CD1c-positive myeloid dendritic cell (primary cell): ENCODE results near the gene PAQR9.
A peak's percentile ranks its signal among the peaks of the same experiment; 100 is the strongest.

Experiments
- DNase-seq: peaks from one replicate; pipeline ENCODE4 v3.0.0-alpha.2; 2016; ENCODE audit errors: extremely low spot score

PAQR9 gene

DNA sequence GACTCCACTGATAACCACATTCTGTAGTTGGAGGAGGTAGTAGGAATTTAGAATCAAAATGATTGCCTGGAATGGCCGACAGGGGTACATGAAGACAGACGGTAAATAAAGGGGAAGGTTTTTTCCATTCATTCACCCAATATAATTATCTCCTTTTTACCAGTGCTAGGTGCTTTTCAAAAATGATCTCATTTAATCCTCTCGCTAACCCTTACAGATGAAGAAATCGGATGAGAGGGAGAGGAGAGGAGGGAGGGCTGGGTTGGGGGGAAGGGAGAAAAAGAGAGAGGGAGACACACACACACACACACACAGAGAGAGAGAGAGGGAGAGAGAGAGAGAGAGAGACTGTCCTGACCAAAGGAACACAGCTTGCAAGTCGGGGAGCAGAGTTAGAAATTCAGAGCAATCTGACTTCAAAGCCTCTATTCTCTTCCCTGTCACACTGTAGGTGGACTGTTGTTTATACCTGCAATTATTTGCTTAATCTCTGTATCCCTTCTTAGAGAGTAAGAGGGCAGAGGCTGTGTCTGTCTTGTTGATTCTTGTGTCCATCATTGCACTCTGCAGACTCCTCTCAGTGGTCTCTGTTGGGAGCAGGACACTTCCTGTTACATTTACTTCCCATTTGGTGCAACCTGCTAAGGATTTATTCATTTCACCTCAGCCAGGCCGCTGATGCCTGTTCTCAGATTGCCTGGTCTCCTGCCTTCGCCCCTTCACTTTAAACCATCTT, 18.7 kb upstream of the PAQR9 start:
- DNase-seq, result no peak

- peak; percentile 27 for DNase-seq
Measured at GRCh38 chr3:142981108-142981507, 17.6 kb upstream of the PAQR9 start.

DNA sequence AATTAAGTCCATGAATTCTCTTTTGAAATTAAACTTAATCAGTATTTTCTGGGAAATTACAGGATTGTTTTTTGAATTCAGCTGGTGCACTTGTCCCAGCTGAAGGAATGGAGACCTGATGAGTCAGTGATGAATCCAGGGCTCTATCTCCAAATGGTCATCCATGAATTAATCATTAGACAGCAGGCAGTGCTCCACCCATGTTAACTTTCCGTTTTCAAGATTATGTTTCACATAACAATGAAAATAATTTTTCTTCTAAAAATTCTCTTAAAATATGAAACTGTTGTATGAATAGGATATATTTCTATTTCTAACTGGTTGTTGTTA, 13.9 kb upstream of the PAQR9 start:
- DNase-seq, result no peak

GRCh38 chr3:142976621-142977398, 13.3 kb upstream of the PAQR9 start:
- peak; percentile 63 for DNase-seq

DNA sequence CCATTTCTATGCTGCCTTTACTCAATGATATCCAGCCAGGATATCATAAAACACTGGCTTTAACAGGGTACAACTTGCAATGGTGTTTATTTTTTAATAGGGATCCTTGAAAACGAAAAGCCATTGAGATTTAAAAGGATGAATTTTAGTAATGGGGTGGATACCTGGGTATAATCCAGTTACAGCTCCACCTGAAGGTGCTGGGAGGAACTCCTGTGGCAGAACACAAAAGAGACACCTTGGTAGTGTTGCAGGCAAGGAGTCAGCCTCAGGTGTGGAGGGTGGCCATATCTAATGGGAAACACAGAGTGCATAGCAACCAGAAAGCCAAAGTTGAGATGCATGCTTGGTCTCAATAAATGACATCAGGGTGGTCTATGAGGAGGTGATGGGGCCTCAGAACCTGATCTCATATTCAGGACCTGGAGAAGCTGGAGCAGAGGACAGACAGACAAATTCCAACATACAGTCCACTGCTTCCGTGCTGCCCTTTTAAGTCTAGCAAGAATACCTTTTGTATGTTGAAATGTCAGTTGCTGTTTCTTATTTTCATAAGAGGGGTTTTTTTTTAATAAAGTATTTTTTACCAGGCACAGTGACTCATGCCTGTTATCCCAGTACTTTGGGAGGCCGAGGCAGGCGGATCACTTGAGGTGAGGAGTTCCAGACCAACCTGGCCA, 12.0 kb upstream of the PAQR9 start:
- DNase-seq, result no peak

DNA sequence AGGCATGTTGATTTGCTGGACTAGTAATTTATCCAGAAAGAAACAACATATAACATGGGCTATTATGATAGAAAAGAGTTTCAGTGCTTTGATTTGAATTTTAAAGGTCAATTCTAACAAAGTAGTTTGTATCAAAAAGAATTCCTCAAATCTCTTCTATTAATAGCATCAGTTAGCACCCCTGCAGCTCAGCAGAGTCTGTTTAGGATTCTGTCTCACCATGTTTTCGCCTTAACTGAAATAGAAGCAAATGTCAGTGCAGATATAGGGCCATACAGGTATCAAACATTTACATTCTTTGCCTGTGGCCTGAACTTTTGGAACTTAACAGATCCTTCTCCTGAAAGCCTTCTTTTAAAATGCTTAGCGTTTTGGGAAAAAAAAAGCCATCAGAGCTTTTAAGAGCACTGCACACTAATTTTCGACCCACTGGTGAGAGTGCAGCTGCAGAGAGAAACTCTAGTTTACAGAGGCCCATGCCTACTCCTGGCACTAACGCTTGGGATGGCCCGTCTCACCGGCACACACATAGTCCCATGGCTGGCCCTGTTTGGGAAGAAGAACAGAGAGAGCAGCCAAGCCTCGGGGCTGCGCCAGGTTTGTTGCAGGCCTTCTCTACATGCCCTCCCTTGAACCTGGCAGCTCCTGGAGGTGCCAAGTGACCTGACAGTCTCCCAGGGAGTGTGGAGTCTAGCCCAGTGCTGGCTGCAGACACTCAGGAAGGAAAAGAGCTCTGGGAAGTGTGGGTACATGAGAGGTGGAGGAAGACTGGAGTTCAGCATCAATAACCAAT, 9.9 kb upstream of the PAQR9 start:
- no peak for DNase-seq

GRCh38 chr3:142972092-142972753, 8.7 kb upstream of the PAQR9 start:
- DNase-seq, result no peak

GRCh38 chr3:142971431-142971830, 8.0 kb upstream of the PAQR9 start:
- no peak for DNase-seq

DNA sequence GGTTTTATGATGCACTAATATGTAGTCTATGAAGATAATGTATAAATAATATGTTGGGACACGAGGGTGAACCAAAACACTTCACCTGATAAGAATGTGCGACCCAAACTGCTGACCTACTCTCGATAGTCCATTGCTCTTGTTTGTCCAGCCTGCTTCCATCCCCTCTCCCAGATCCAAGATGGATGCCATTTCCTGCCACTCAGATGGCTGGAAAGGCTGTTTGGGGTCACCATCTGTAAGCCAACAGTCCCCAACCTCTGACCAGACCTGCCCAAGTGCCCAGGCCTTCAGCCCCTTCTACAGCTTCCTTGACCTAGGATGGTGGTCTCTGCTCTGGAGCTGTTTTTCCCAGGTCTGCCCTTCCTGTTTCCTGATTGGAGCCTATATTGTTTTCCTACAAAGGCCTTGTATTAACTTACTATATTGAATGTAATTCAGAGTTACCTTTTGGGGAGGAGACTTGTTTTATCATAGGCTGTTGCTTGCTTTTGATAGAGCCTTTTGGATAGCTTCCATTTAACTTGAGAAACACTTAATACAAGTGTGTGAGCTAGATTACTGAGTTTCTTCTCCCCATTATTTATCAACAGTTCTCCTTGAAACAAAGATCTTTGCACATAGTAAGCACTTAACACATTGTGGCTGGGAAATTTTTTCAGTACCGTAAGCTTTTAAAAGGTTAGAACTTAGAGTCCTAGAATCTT, 5.0 kb upstream of the PAQR9 start:
- DNase-seq, result no peak

DNA sequence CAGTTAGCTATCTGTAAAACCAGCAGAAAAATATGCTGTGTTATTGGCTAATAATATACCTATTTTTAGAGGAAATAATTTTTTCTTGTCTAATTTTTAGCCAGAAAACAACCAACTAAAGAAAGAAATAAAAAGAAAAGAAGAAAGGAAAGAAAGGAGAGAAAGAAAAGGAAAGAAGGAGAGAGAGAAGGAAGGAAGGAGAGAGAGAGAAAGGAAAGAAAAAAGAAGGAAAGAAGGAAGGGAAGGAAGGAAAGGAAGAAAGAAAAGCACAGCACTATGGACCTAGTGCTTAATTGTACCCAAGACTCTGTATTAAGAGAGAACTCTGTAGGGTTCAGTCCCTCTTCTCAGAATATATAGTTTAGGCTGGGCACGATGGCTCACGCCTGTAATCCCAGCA, 3.3 kb upstream of the PAQR9 start:
- no peak for DNase-seq

- no peak for DNase-seq
Measured at GRCh38 chr3:142965581-142965980, 2.1 kb upstream of the PAQR9 start.

GRCh38 chr3:142963234-142963515, 299 bp downstream of the PAQR9 start:
- DNase-seq, result no peak

- no peak for DNase-seq
Measured at GRCh38 chr3:142962520-142963233, 797 bp downstream of the PAQR9 start.

GRCh38 chr3:142962175-142962519, 1.3 kb downstream of the PAQR9 start:
- DNase-seq, result no peak

DNA sequence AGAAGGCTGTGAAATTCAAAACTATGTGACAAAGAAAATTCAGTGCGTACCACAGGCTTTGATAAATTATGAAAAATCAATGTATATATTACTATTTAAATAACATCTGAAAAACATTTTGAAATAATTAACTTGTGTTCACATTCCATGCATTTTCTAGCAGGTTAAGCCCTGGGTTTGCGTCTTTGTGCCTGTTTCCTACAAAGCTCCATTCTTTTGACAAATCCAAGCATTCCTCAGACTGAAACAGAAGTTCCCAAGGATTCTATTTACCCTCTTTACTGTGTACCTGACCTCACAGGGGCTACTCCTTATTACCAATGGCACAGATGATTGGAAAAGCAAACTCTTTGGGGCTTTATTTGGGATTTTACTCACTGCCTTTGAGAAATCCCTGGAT, 1.9 kb downstream of the PAQR9 start:
- DNase-seq, result no peak

DNA sequence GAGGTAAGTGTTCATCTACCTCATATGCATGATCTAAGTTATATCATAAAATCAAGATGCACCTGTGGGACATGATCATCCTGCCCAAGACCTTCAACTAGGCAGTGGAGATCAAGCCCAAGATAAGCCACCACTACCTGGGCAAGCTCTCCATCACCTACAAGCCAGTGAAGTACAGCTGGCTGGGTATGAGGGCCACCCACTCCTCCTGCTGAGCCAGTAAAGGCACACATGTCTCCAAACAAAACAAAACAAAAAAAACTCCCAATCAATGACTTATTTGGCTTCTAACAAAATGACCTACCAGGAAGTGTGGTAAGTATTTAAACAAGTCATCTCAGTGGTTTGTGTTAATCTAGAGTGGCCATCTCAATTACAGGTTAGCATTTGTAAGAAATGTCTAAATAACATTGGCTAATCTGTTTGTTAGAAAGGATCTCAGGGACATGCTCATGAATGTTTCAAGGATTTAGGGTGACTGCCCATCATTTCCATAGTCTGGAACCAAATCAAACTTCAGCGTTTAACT, 3.1 kb downstream of the PAQR9 start:
- no peak for DNase-seq

GRCh38 chr3:142958707-142959106, 4.8 kb downstream of the PAQR9 start:
- DNase-seq, result no peak

DNA sequence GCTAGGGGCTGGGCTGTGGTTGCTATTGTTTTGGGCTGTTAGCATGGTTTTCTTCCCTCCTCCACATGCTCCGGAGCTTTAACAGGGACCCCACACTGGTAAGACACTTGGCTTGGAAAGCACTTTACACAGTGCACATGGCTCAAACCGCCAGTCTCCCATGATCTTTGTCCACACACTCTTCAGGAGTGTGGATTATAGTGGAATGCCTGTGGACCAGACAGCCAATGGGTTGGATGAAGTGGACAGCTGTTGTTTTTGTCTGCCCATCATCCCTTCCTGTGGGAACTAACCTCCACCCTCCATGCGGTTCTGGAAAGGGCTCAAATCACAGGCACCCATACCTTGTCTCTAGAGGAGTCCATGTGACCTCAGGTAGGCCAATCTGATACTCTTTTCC, 10.0 kb downstream of the PAQR9 start:
- DNase-seq, result no peak

DNA sequence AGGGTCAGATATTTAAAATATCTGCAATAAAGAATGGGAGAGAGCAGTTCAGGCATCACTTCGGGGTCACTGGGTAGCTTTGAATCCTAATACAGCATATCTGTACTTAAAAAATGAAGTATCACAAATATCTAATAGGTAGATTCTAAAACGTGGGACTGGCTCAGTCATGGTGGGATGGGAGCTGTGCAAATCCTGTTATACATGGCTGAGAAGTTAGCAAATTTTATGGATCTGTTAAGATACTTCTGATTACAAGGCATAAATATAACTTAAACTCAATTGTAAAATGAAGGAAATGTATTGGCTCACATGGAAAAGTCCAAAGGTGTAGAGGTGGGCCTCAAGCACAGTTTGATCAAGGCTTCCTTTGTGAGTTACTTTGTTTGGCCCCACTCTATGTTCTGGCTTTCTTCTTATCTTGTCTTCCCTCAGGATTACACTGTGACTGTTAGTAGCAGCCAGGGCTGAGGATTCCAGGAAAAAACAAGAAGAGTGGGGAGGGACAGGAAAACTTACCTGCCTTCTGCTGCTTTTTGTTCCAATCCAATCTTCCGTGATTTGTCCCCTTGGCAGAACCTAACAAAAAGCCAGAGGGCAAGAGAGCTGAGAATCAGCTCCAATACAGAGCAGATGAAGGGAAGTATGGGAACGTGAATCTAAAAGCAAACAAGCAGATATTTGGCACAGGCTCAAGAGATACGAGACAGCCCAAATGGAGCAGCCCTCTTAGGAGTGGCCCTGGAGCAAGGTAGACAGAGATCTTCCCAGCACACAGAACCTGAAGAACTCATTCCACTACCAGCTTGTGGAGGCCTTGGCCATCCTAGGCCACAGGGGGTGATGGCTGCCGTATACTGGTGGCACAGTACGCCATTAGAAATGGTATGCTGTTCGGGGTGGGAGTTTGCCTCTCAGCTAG, 10.9 kb downstream of the PAQR9 start:
- DNase-seq, result no peak
